K562 (cell line): ENCODE data around the gene GPNMB. TPM values are rescaled to one million over a fixed set of nuclear protein-coding genes. Genes with fewer than 3 reads are reported as not detected.

ENCODE experiments used
- ATAC-seq: fragments of 200-7000 bp; cut with Tn5 transposase; 3 replicates; pipeline ENCODE4 v1.9.1; 2020; ENCODE audit warnings: moderate library complexity
- BruUV-seq: library from RNA; stranded (reverse); fragments of 400-500 nt; replicated peaks from 2 replicates; lab custom pipeline; 2021; lab: Mats Ljungman, UMichigan
- CTCF ChIA-PET: fragments of 300-600 bp; formaldehyde crosslinking; extraction: SDS; loops from one replicate; lab custom pipeline; 2021; ENCODE audit warnings: low intra/inter-chr PET ratio; lab: Yijun Ruan, JAX
- POLR2A ChIA-PET: fragments of 300-600, 350-650 bp; sonication (Branson Sonifier 250); formaldehyde crosslinking; extraction: SDS; loops from one replicate; lab custom pipeline; 2021; ENCODE audit warnings: antibody characterized with exemption, inconsistent platforms; lab: Yijun Ruan, JAX
- DNase-seq, 4 experiments: peaks; one replicate each; pipeline versions ENCODE4 v3.0.0 to v3.0.0-alpha.2; 2011 to 2018; ENCODE audit warnings: low spot score in 3 of 4, mixed read lengths in 3 of 4; ENCODE audit errors: extremely low read depth in 1 of 4
- FAIRE-seq: peaks from 2 replicates; lab custom pipeline; 2011; peaks lifted over from hg19 to GRCh38; lab: Jason Lieb, UNC
- H2AFZ ChIP-seq: 2 replicates; pipeline ENCODE4 v1.6.0; 2011; ENCODE audit warnings: low read depth, low read length, control low read depth, inconsistent platforms
- H3K27ac ChIP-seq: fragments of 200-600 bp; 3 replicates; pipeline ENCODE4 v1.8.0; 2011; ENCODE audit warnings: low read depth, mild to moderate bottlenecking, control low read depth, inconsistent platforms, low read length, moderate library complexity, mixed read lengths; ENCODE audit errors: extremely low read depth
- H3K27me3 ChIP-seq, 2 experiments: fragments of 300-600 bp in 1 of 2; 2 replicates in 1 of 2; 3 replicates in 1 of 2; pipeline versions ENCODE4 v1.6.0 to v1.8.0; 2011; ENCODE audit warnings: inconsistent platforms in 2 of 2, low read length in 2 of 2, mild to moderate bottlenecking in 1 of 2, mixed read lengths in 1 of 2, moderate library complexity in 1 of 2; ENCODE audit not compliant: control insufficient read depth in 2 of 2, insufficient read depth in 2 of 2
- H3K36me3 ChIP-seq: fragments of 300-600 bp; 3 replicates; pipeline ENCODE4 v1.8.0; 2011; ENCODE audit warnings: mild to moderate bottlenecking, low read length, inconsistent platforms; ENCODE audit not compliant: control insufficient read depth, insufficient read depth
- H3K4me1 ChIP-seq, 2 experiments: fragments of 200-600 bp in 1 of 2; replicated peaks in 1 of 2; 2 replicates in 1 of 2; 3 replicates in 1 of 2; pipeline versions ENCODE4 v1.5.1 to v1.8.0; 2011; ENCODE audit warnings: inconsistent platforms in 2 of 2, low read length in 2 of 2, mild to moderate bottlenecking in 1 of 2, mixed read lengths in 1 of 2, moderate library complexity in 1 of 2; ENCODE audit not compliant: control insufficient read depth in 2 of 2, insufficient read depth in 2 of 2
- H3K4me2 ChIP-seq: 2 replicates; pipeline ENCODE4 v1.6.1; 2011; ENCODE audit warnings: low read length, control low read depth, inconsistent platforms, mixed read lengths; ENCODE audit not compliant: insufficient read depth
- H3K4me3 ChIP-seq: fragments of 200-600 bp; sonication (generic), shearing (Covaris generic); 2 replicates; pipeline ENCODE4 v1.5.1; 2016; ENCODE audit warnings: control low read depth, inconsistent platforms
- H3K79me2 ChIP-seq: fragments of 200-600 bp; 3 replicates; pipeline ENCODE4 v1.8.0; 2011; ENCODE audit warnings: low read length, inconsistent platforms; ENCODE audit not compliant: control insufficient read depth, insufficient read depth
- H3K9ac ChIP-seq, 2 experiments: 2 replicates each; pipeline versions ENCODE4 v1.6.0 to v1.6.1; 2011; ENCODE audit warnings: low read depth in 2 of 2, low read length in 2 of 2, control low read depth in 1 of 2, inconsistent platforms in 1 of 2, mild to moderate bottlenecking in 1 of 2, mixed read lengths in 1 of 2; ENCODE audit not compliant: insufficient read depth in 1 of 2
- H3K9me1 ChIP-seq: one replicate; pipeline ENCODE4 v1.6.0; 2011; ENCODE audit warnings: inconsistent platforms, mild to moderate bottlenecking, low read length, moderate library complexity; ENCODE audit not compliant: control insufficient read depth, insufficient read depth
- H3K9me3 ChIP-seq: replicated peaks from 2 replicates; pipeline ENCODE4 v1.5.1; 2011; ENCODE audit warnings: low read depth, low read length, inconsistent platforms; ENCODE audit not compliant: control insufficient read depth, insufficient read depth
- H4K20me1 ChIP-seq: replicated peaks from 2 replicates; pipeline ENCODE4 v1.6.1; 2011; ENCODE audit warnings: low read length, inconsistent platforms, mixed read lengths; ENCODE audit not compliant: control insufficient read depth, insufficient read depth
- HEY1 ChIP-seq: fragments of 250-450 bp; sonication (Bioruptor Pico); IDR thresholded peaks from 2 replicates; pipeline ENCODE4 v1.5.0; 2020; ENCODE audit warnings: mild to moderate bottlenecking, moderate library complexity, borderline replicate concordance
- HINFP ChIP-seq: fragments of 450-650 bp; conservative IDR thresholded peaks from 2 replicates; pipeline ENCODE4 v1.6.1; 2016; ENCODE audit warnings: missing genetic modification characterization, low read depth, mild to moderate bottlenecking, control low read depth, missing compliant biosample characterization
- HSF4 ChIP-seq: fragments of 250-450 bp; sonication (Bioruptor Pico); IDR thresholded peaks from 2 replicates; pipeline ENCODE4 v2.1.2; 2022; ENCODE audit warnings: mild to moderate bottlenecking, moderate library complexity, borderline replicate concordance
- MAZ ChIP-seq, 2 experiments: fragments of 450-650 bp in 1 of 2; sonication (generic) in 1 of 2; formaldehyde crosslinking; IDR thresholded peaks in 1 of 2; conservative IDR thresholded peaks in 1 of 2; 2 replicates each; pipeline versions ENCODE4 v1.4.0 to v1.5.0; 2020; ENCODE audit warnings: mild to moderate bottlenecking in 1 of 2, missing genetic modification reagents in 1 of 2
- NCOA2 ChIP-seq, 2 experiments: fragments of 450-650 bp; IDR thresholded peaks; 2 replicates each; pipeline ENCODE4 v1.6.1; 2018; ENCODE audit warnings: mild to moderate bottlenecking in 2 of 2, moderate library complexity in 1 of 2; ENCODE audit not compliant: partially characterized antibody in 2 of 2
- NFE2 ChIP-seq: IDR thresholded peaks from 2 replicates; pipeline ENCODE4 v1.6.1; 2014; ENCODE audit warnings: antibody characterized with exemption, low read depth
- PATZ1 ChIP-seq: fragments of 250-450 bp; sonication (Bioruptor Pico); IDR thresholded peaks from 2 replicates; pipeline ENCODE4 v1.5.0; 2020; ENCODE audit warnings: mild to moderate bottlenecking, borderline replicate concordance
- TEAD2 ChIP-seq: fragments of 450-650 bp; IDR thresholded peaks from 2 replicates; pipeline ENCODE4 v1.6.1; 2016; ENCODE audit warnings: missing genetic modification characterization, control low read depth, missing compliant biosample characterization
- TRIM24 ChIP-seq, 2 experiments: fragments of 450-650 bp; IDR thresholded peaks; 2 replicates each; pipeline ENCODE4 v1.6.1; 2016
- UBTF ChIP-seq, 2 experiments: IDR thresholded peaks; 2 replicates each; pipeline ENCODE4 v1.6.1; 2012; ENCODE audit warnings: improper control_type of control experiment in 2 of 2, low read depth in 2 of 2, low read length in 2 of 2, borderline replicate concordance in 1 of 2
- USF1 ChIP-seq: sonication (generic); formaldehyde crosslinking; IDR thresholded peaks from 2 replicates; pipeline ENCODE4 v1.9.0; 2022; ENCODE audit warnings: mild to moderate bottlenecking, missing genetic modification reagents
- ZSCAN32 ChIP-seq: fragments of 450-650 bp; formaldehyde crosslinking; IDR thresholded peaks from 2 replicates; pipeline ENCODE4 v1.4.0; 2020; ENCODE audit warnings: mild to moderate bottlenecking, moderate library complexity
- WGBS: fragments of 100-300 bp; shearing (Covaris generic); methylation state at CpG from one replicate; pipeline ENCODE4 v1.1.6; 2016; ENCODE audit warnings: low coverage, mixed read lengths; ENCODE audit not compliant: insufficient coverage; ENCODE audit errors: missing lambda C conversion rate; 5-methylcytosine and 5-hydroxymethylcytosine counted together
- in situ Hi-C: fragments of 300-500 bp; cut with MboI; formaldehyde crosslinking; loops from 4 replicates; pipeline ENCODE4 v1.15.0; 2018; ENCODE audit warnings: inconsistent platforms, mixed read lengths
- intact Hi-C: fragments of 100-400 bp; cut with micrococcal nuclease; formaldehyde crosslinking; loops from 2 replicates; pipeline ENCODE4 v1.14.2; 2022
- polyA plus RNA-seq, 8 experiments: library from polyadenylated mRNA; depleted of rRNA in 4 of 8; stranded (reverse) in 5 of 8; unstranded in 3 of 8; fragments of >200 nt; fragmentation: Nextera tagmentation in 2 of 8; fragmentation: Illumina TruSeq in 1 of 8; extraction: Ambion mirVana in 2 of 8; extraction: Trizol in 1 of 8; gene quantifications; 2 replicates each; pipeline versions ENCODE4 v1.2.1 to v1.2.3, GENCODE V29; 2011 to 2014; ENCODE audit warnings: inconsistent platforms in 1 of 8, missing spikeins in 1 of 8
- total RNA-seq, 7 experiments: library from RNA; depleted of rRNA in 6 of 7; stranded (reverse); fragments of >200 nt in 6 of 7; fragmentation: Illumina TruSeq in 2 of 7; extraction: Trizol in 2 of 7; gene quantifications; 2 replicates each; pipeline versions ENCODE4 v1.2.1 to v1.2.3, GENCODE V29; 2011 to 2021; ENCODE audit warnings: low replicate concordance in 1 of 7

The GPNMB gene
- total and polyA plus RNA-seq, 9 of the 15 experiments (the other 6 are each of a cell fraction or from before 2014, with no cell fraction given), result 0.15 to 0.72 (median 0.33) TPM

- H3K9me3 ChIP-seq, result no peaks in the 10 kb centered on the region
- BruUV-seq, result TSS peak; percentile 99
- DNase-seq (peak; percentile 94 to 99 (median 95)), FAIRE-seq (peak; percentile 94), ATAC-seq (peak; percentile 99)
- H3K9ac ChIP-seq, result peak within 1 kb of the TSS; percentile 80 to 99
- peak within 1 kb of the TSS; percentile 93 for H2AFZ ChIP-seq
- intact Hi-C loops (loop anchor here (5.0 kb wide), 1 partner anchor 173 kb away; the partner anchor contains the start of gene IGF2BP3), in situ Hi-C loops (no loop called here)
- peaks cover 0 to 13% of the 10 kb centered on the region in 2 experiments; a peak in 4 of 5 replicates for H3K4me1 ChIP-seq
- WGBS, result 5% methylated on average over 43 of the region's 59 CpGs
- peaks cover 43% of the 10 kb centered on the region for H3K79me2 ChIP-seq
- H3K9me1 ChIP-seq, result no peaks in the 10 kb centered on the region
- POLR2A ChIA-PET, result interaction anchor here (0.5 to 2.1 kb wide), 7 partner anchors 15 to 298 kb away, joined by 3 to 7 read pairs (median 4); partner anchors contain the start of genes CCDC126 and IGF2BP3
- H4K20me1 ChIP-seq, result no peaks in the 10 kb centered on the region; the same call in 1 of the 2 replicates
- H3K27ac ChIP-seq, result peak within 1 kb of the TSS; percentile 62
- CTCF ChIA-PET, result no interaction called here
- no peaks in the 10 kb centered on the region for H3K27me3 ChIP-seq
- peak within 1 kb of the TSS; percentile 81 for H3K4me3 ChIP-seq
- peaks cover 28% of the 10 kb centered on the region for H3K36me3 ChIP-seq
- H3K4me2 ChIP-seq, result peak within 1 kb of the TSS; percentile 99
- TF ChIP-seq NFE2, result no peak
- peak; percentile 47 to 75; a peak in 1 of 4 replicates for TF ChIP-seq UBTF (IDR thresholded peaks at IDR 0.05; ENCODE audit: borderline replicate concordance in 1 of 2, low read depth in 2 of 2, low read length in 2 of 2)
- peak; percentile 65 to 83; a peak in 3 of 4 replicates for TF ChIP-seq MAZ (CRISPR knock-in tag; conservative IDR thresholded peaks at IDR 0.05 in 1 of 2, IDR thresholded peaks at IDR 0.05 in 1 of 2)
- no peak for TF ChIP-seq HEY1 (CRISPR knock-in tag)
- no peak for TF ChIP-seq PATZ1
- TF ChIP-seq ZSCAN32 (CRISPR knock-in tag), result no peak
- no peak for TF ChIP-seq USF1 (CRISPR knock-in tag)
- TF ChIP-seq TRIM24 (IDR thresholded peaks at IDR 0.05), result no peak
- TF ChIP-seq HSF4 (CRISPR knock-in tag), result no peak
- no peak for TF ChIP-seq TEAD2 (tag)
- peak; percentile 45; the same call in 1 of the 2 replicates for TF ChIP-seq HINFP (tag)
- no peak for TF ChIP-seq NCOA2 (IDR thresholded peaks at IDR 0.05; ENCODE audit: partially characterized antibody in 2 of 2)
These were observed 52.6 kb downstream of the GPNMB start, which contains the start of gene MALSU1 for GRCh38 chr7:23298885-23299769. MALSU1 (plus strand) TSS chr7:23299339; CDS start chr7:23299353, 14 bp downstream.
